Coronary artery (tissue), 2 donors: Measurements from ENCODE around the gene DPH6.

Experiments
- DNase-seq: peaks from one replicate; pipeline ENCODE4 v3.0.0-alpha.2; 2017; ENCODE audit warnings: low spot score
- H3K27ac ChIP-seq, 2 donors: fragments of 200-600 bp; sonication (generic); one replicate each; pipeline ENCODE4 v1.5.1; 2016 to 2019
- H3K4me3 ChIP-seq: fragments of 200-600 bp; sonication (generic); 2 replicates; pipeline ENCODE4 v1.5.1; 2016; ENCODE audit warnings: mild to moderate bottlenecking, moderate library complexity
- CTCF ChIP-seq: fragments of 200-600 bp; sonication (generic); IDR thresholded peaks from one replicate; pipeline ENCODE4 v1.5.1; 2019; ENCODE audit warnings: antibody characterized with exemption

DPH6 gene

GRCh38 chr15:35529784-35530183, 16.2 kb downstream of the DPH6 start:
- no peak overlapping the region for H3K4me3 ChIP-seq
- TF ChIP-seq CTCF, result no peak
- no peak for DNase-seq
- H3K27ac ChIP-seq, result no peak overlapping the region

GRCh38 chr15:35522061-35522460, 23.9 kb downstream of the DPH6 start:
- no peak overlapping the region for H3K4me3 ChIP-seq
- DNase-seq, result no peak
- no peak overlapping the region for H3K27ac ChIP-seq
- TF ChIP-seq CTCF, result no peak

- H3K4me3 ChIP-seq, result no peak overlapping the region
- H3K27ac ChIP-seq, result no peak overlapping the region
- peak; percentile 37 for TF ChIP-seq CTCF
- no peak for DNase-seq
These were observed 26.3 kb downstream of the DPH6 start for GRCh38 chr15:35519541-35520149.

- Histone ChIP-seq H3K4me3 (no peak overlapping the region), H3K27ac (no peak overlapping the region)
- no peak for TF ChIP-seq CTCF
- no peak for DNase-seq
These were observed 26.9 kb downstream of the DPH6 start for GRCh38 chr15:35519052-35519451.

GRCh38 chr15:35514759-35515158, 31.2 kb downstream of the DPH6 start:
- Histone ChIP-seq H3K4me3 (no peak overlapping the region), H3K27ac (peak overlapping the region in 1 of 2 donors; percentile 36)
- no peak for DNase-seq
- no peak for TF ChIP-seq CTCF

- no peak for TF ChIP-seq CTCF
- no peak for DNase-seq
- no peak overlapping the region for H3K27ac ChIP-seq
- no peak overlapping the region for H3K4me3 ChIP-seq
These were observed 37.9 kb downstream of the DPH6 start for GRCh38 chr15:35507932-35508638.

GRCh38 chr15:35506272-35506870, 39.6 kb downstream of the DPH6 start:
- Histone ChIP-seq H3K4me3 (peak overlapping the region; percentile 22), H3K27ac (no peak overlapping the region)
- TF ChIP-seq CTCF, result no peak
- no peak for DNase-seq
